ENCODE data around the gene HIPK2.

- TF ChIP-seq, protein P1, sequence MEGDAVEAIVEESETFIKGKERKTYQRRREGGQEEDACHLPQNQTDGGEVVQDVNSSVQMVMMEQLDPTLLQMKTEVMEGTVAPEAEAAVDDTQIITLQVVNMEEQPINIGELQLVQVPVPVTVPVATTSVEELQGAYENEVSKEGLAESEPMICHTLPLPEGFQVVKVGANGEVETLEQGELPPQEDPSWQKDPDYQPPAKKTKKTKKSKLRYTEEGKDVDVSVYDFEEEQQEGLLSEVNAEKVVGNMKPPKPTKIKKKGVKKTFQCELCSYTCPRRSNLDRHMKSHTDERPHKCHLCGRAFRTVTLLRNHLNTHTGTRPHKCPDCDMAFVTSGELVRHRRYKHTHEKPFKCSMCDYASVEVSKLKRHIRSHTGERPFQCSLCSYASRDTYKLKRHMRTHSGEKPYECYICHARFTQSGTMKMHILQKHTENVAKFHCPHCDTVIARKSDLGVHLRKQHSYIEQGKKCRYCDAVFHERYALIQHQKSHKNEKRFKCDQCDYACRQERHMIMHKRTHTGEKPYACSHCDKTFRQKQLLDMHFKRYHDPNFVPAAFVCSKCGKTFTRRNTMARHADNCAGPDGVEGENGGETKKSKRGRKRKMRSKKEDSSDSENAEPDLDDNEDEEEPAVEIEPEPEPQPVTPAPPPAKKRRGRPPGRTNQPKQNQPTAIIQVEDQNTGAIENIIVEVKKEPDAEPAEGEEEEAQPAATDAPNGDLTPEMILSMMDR (IDR thresholded peaks at IDR 0.05; ENCODE audit: borderline replicate concordance, extremely low read depth, low read length, poor library complexity, severe bottlenecking): no peak
- no peak for TF ChIP-seq EZH2 (IDR thresholded peaks at IDR 0.05; ENCODE audit: borderline replicate concordance, low read depth, low read length, severe bottlenecking)
Observed at GRCh38 chr7:139610595-139610994, 167.2 kb downstream of the HIPK2 start.

Measured in DND-41 (cell line).